ENCODE measurements around the gene C17orf50.
A peak's percentile ranks its signal among the peaks of the same experiment; 100 is the strongest.

DNA sequence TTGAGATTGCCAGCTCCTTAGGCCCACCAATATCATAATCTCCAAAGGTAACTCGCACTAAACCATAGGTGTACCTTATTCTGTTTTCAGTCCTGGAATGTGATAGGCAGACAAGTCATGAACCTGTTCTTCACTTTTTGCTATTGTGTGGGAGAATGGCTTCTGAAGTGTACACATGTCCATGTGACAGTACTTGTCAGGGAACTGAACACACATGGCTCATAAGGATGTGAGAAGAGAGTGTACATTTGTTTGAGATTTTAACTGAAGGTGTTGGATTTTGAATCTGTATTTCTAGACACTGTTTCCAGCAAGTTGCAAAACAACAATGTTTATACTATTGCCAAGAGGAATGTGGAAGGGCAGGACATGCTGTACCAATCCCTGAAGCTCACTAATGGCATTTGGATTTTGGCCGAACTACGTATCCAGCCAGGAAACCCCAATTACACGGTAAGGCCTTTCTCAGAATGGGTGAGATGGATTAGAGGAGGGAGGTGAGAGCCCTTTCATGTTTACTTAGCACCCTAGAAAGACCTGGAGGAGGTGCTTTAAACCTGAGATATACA is 43.7 kb upstream of the C17orf50 start:
- TF ChIP-seq POLR2A (IDR thresholded peaks at IDR 0.05) (no peak), CTCF (IDR thresholded peaks at IDR 0.05) (no peak), POLR2AphosphoS5 (IDR thresholded peaks at IDR 0.05) (peak; percentile 11 to 72 (median 32))
